DMS 273 (cell line): ENCODE measurements around the gene BAHCC1.

Source experiments
- DNase-seq: peaks from one replicate; lab custom pipeline; 2025; ENCODE audit not compliant: unreplicated experiment; lab: John Stamatoyannopoulos, UW

BAHCC1 gene

DNA sequence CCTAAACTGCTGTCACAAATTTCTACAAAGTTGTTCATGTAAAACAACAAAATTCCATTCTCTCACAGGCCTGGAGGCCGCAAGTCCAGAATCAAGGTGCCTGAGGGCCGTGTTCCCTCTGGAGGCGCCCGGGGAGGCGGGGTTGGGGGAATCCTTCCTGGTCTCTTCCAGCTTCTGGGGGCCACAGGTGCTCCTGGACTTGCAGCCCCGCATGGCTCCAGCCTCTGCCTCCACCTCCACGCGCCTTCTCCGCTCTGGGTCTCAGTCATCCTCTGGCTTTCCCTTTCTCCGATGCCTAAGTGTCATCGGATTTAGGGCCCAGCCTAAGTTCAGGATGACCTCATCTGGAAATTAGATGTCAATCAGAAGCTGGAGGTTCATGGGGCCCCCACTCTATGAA lies 28.6 kb upstream of the BAHCC1 start:
- DNase-seq = no peak

DNA sequence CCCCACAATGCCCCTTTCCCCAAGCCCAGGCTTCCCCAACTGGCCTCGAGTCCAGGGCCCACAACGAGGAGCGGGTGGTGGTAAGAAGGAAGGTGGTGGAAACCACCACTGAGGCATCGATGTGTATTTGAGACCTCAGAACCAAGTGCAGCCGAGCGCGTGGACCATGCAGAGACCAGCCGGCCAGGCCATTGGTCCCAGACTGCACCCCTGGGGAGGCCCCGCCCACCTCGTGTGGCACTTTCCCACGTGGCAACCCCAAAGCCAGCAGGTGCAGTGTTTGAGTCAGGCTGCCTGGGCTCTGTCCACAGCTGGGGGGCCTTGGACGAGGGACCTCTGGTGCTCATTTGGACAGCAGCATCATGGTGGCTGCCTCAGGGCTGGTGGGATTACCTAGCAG lies 28.1 kb upstream of the BAHCC1 start:
- no peak for DNase-seq

DNA sequence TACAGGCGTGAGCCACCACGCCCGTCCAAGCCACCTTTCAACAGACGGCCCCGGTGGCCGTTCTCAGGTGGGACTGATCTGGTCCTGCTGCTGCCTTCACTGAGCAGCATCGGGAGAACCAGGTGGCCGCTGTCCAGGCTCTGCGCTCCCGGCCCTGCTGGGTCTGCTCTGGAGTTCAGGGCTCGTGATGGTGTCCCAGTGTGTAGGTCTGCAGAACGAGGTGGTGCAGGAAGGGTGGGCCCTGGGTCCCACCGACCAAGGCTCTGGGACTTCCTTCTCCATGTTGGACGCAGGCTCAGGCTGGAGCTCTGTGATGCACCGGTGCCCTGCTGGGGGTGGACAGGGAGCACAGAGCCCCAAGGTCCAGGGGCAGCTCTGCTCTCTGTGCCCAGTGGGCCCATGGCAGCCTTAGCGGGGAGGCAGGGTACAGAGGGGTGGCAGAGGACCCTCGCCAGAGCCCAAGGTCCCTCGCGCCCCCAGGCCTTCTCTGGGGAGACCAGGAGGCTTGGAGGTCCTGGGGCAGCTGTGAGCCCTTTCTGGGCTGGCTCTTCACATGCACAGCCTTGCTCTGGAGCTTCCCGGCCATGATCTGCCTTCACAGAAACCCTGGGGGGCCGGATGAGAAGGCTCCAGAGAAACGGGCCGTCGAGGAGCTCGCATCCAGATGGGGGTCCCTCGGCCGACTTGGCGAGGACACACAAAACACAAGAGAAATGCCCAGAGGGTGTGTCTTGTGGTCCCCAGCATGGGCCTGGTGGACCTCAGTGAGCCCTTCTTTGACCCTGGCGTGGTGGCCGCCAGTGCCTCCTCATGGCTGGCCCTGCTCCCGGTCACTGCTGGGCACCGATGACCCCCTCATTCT lies 26.9 kb upstream of the BAHCC1 start:
- DNase-seq = no peak

DNA sequence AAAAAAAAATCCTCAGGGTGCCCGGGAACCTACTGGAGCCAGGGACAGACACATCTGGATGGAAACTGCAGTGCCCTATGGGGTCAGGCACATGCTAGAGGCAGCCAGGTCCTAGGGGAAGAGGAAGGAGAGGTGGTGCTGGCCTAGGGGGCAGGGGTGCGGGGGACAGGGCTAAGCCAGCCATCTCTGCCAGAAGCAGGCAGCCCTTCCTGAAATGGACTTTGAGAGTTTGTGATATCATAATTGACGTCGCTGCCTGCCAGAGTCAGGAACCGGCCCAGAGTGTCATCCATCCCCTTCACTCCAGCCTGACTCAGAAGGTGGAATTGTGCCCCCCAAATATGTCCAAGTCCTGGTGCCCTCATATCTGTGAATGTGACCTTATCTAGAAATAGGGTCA lies 25.0 kb upstream of the BAHCC1 start:
- DNase-seq = no peak

DNA sequence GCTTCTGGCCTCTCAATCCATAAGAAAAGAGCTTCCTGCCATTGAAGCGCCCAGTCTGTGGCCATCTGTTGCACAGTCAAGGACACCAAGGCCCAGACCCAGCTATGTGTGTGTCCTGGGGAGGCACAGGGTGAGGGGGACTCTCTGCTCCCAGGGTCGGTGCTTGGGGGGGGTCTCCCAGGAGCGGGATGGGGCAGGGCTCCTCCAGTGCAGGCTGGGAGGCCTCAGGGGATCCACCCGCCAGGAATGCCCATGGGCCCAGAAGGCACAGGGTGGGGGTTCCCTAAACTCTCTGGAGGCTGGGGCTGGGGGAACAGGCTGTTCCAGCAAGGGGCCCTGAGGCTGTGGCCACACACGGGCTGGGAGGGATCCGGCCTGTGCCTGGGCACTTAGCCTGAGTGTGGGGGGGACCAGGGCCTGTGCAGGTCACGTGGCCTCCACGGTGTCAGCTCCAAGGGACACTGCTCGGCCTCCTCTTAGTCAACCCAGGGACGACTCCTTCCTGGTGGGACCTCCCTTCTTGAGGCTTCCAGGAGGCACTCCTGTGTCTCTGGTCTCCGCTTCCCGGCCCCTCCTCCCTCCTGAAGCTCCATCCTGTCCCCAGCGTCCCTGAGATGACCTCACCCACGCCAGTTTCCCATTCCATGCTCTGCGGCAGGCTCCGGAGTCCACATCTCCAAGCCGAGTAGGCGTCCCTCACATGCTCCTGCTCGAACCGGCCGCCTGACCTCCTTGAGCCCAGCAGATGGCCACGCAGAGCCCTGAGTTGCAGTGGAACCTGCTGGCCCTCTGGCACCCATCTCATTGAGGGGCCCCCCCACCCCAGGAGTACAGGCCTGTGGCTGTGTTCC lies 23.1 kb upstream of the BAHCC1 start:
- peak; percentile 39 for DNase-seq

DNA sequence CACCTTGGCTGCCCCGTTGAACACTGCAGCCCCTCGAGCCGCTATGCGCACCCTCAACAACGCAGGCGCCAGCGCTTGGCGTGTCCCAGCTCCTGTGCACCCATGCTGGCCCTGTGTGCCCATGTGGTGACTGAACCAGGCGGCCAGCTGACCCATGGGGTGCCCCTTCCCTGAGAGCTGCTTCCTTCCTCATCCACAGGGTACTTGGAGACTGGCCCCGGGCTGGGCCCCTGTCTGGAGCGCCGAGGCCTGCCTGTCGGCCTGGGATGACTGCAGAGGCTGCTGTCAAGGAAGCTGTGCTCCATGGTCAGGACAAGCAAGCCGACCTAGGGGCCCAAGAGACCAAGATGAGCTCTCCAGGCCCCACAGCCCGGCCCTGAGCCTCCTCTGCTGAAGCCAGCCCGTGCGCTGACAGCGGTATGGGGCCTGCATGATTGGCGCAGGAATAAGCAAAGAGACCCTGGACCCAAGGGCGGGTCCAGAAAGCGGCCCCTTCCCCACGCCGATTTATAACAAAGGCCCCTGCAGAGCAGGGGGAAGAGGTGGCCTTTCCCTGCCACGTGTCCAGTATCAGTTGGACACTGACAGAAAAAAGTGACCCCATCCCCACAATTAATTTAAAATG lies 21.6 kb upstream of the BAHCC1 start:
- no peak for DNase-seq

DNA sequence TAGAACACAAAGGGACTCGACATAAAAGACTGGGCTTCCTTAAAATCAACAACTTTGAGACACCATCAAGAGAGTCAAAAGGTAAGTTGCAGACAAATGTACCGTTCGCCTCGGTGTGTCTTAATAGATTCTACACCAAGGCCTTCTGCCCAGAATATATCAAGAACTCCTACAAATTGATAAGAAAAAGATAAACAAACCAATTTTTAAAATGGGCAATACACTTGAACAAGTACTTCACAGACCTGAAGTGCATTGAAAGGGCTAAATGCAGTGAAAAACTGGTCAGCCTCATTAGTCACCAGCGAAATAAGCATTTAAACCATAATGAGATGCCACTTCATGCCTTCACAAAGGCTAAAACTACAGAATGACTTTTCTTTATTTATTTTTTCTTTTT lies 20.4 kb upstream of the BAHCC1 start:
- DNase-seq = no peak

DNA sequence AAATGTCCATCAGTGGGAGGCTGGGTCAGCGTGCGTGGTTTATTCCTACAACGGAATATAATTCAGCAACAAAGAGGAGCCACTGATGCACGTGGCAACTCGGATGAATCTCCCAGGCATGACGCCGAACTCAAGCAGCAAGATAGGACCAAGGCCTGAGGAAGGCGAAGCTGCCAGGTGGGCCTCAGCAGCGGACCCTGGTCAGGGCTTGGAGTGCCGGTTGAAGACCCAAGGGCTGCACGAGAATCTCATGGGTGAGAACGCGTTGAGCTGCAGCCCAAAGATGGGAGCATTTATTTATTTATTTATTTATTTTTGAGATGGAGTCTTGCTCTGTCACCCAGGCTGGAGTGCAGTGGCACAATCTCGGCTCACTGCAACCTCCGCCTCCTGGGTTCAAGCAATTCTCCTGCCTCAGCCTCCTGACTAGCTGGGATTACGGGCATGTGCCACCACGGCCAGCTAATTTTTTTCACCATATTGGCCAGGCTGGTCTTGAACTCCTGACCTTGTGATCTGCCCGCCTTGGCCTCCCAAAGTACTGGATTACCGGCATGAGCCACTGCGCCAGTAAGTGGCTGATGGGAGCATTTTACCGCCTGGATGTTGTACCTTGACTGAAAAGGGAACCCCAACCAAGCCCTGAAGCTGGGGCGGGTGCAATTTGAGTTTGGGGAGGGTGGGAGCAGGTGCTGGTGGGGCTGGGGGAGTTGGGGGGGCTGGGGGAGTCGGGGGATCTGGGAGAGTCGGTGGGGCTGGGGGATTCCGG lies 18.1 kb upstream of the BAHCC1 start:
- no peak for DNase-seq

DNA sequence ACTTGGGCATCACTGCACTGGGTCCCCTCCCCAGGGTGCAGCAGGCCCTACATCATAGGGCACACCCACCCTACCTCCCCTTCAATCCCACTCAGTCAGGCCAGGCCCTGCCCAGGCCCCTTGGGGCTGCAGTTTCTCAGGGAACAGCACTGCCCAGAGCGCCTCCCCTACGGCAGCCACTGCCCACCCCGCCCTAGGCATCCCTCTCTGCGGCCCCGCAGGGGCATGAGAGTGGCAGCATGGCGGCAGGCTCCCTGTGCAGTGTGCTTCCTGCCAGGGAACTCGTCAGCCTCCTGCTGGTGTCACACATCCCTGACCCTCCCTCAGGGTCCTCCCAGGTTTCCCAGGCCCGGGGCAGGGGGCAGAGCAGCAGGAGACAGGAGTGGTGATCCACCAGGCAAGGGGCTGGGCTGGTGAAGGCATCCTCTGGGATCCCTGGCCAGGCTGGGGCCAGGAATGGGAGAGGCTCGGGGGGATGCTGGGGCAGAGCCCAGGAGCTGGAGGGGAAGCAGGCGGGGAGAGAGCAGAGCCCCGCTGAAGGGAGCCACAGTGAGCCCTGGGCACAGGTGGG lies 16.2 kb upstream of the BAHCC1 start:
- DNase-seq = no peak

DNA sequence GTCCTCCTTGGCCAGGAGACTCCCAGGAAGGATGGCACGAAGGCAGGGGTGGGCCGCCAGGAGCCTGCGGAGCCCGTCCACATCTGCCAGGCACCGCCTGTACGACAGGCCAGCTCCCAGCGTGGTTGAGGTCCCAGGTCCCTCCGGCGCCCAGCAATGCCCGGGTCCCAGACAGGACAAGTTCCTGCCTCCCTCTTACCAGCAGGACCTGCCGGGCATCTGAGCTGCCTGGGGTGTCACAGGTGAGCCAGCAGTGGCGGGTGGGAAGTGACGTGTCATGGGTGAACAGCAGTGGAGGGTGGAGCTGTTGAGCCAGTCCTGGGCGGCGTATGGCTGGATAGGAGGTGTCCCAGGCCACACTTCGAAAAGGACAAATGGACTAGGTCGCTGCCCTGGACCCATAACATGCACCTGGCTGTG lies 15.7 kb upstream of the BAHCC1 start:
- peak; percentile 27 for DNase-seq

DNA sequence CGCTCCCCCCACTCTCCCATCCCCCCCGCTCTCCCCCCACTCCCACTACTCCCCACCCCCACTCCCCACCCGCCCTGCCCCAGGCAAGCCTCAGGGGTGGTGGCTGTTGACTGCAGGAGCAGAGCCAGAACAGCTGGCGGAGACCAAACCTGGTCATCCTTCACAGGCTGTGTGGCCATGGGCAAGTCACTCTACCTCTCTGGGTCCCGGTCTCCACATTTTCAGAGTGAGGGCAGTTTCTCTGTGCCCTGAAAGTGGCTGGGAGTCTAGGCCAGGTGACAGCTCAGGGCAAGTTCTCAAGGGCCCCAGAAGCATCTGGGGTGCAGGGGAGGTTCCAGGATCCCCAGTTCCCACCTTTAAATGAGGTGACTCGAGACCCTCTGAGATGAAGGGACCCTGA lies 15.1 kb upstream of the BAHCC1 start:
- DNase-seq = no peak

DNA sequence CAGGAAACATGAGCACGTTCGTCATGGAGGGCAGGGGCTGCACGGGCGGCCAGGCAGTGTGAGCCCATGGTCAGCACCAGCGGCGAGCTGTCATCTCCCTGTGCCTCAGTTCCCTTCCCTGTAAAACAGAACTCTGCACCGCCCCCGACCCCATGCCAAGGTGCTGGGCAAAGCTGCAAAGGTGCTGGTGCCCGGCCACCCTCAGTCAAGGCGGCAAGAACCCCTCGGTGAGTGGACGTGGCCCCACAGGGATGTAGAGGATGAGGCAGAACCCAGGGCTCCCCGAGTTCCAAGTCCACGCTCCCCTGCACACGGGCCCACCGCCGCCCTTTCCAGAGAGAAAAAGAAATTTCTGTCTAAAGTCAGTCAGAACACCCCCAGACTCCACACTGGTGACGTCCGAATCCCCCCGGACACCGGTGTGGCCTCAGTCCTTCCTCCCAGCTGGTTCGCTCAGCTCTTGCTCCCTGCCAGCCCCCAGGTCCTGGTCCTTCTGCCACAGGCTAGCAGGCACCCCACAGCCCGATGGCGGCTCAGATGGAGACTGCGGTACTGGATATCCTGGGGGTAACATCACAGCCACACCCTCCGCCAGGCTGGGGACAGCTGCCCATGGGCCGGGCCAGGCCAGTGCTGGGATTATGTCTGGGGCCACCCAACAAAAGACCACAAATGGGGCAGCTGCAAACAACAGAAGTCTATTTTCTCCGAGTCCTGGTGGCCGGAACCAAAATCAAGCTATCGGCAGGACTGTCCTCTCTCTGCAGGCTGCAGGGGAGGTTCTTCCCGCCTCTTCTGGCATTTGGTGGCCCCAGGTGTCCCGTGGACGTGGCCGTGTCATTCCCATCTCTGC lies 14.4 kb upstream of the BAHCC1 start:
- no peak for DNase-seq

DNA sequence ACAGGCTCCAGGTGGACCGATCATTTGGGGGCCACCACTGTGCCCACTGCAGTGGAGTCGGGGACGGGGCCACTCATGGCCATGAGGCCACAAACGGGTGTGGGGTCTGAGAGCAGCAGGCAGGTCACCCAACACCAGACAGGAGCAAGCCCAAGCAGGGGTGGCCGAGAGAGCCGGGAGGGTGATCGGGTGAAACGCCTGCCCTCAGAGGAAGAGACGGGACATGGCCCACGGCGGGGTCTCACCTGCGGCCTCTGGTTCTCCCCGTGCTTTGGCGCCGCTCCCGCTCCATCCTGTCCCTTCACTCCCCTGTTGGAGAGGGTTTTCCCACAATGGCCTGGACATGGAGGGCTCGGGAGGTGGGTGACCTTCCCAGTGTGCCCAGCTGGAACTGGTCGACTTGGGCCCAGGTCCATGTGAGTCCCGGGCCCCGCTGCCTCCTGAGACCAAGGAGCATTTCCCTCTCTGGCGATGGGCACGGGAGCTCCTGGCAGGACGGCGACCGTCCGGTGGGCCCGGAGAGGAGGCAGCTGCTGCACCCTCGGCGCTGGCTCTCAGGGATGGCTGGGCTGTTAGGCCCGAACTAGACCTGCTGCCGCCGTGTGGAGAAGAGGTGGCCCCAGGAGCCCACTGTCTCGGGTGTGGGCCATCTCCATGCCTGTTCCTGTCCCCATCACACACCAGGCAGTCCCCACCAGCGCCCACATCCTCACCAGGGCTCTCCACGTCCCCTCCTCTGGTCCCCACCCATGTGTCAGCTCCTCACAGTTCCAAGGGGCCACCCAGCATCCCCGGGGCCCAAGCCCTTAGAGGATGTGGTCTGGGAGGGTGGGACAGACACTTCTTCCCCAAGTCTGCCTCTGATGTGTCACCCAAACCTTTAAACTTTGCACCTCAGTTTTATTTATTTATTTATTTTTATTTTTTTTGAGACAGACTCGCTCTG lies 13.4 kb upstream of the BAHCC1 start:
- no peak for DNase-seq

DNA sequence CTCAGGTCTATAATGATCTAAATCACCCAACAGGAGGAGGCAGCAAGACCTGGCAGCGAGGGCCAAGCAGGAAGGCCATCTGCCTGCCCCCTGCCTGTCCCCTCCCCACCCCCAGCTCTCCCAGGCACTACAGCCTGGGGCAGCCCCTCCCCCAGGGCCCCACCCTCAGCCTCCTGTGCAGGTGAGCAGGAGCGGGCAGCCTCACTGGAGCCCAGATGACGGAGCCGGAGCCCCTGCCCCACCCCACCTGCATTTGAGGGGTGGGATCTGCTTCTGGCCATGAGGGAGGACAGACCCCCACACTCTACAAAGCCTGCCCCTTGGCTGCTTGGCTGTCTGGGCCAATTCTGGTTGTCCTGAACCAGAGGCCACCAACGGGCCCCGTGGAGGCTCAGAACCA lies 12.4 kb upstream of the BAHCC1 start:
- DNase-seq = no peak

DNA sequence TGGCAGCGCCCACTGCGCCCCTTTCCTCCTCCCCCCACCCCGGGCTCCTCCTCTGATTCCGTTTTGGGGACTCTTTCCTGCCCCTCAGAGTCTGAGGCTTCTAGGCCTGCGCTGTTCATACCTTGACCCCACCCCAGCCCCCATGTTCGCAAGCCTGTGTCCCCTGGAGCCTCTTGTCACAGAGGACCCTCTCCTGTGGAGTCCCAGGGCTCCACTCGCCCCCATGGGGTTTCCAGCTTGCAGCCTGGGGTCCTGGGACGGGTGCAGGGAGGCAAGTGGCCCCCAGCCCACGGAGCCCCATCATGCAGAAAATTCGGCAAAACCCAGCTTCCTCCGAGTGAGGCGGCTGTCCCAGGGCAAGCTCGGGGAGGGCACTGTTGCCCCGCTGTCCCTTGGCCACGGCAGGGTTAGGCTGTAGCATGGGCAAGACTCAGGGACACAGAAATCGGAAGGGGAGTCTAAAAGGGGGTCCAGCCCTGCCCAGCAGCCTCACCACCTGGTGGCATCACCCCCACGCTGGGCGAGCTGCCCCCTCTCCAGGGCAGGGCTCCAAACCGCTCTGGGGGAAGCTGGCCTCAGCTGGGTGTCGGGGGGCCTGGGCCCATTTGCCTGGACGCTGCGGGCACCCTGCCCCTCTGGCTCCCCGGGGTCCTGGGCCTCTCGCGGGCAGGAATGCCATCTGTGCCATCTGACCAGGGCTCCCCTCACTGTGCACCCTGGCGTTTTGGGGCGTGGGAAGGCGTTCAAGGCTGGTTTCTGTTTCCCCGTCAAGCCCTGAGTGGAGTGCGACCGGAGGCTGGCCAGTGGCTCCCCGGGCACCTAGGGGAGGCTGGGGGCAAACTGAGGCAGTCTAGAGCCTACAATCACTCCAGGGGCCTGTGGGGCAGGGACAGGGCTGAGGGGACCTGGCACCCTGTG lies 11.5 kb upstream of the BAHCC1 start:
- DNase-seq = no peak

DNA sequence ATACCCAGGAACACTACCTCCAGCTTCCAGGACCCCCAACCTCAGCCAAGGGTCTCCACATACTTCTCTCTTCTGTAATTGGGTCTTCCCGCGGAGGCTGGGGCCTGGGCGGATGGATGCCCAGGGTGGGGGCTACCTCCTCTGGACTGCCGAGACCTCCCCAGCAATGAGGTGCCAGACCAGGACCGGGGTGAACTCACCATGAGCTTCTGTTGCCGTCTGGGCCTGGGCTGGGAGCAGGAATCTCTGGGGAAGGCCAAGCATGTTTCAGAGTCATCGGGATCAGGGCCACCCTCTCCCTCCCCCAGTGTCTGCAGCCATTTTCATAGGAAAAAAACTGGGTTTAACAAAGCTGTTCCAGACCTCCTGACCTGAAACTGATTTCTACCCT lies 10.3 kb upstream of the BAHCC1 start:
- no peak for DNase-seq

DNA sequence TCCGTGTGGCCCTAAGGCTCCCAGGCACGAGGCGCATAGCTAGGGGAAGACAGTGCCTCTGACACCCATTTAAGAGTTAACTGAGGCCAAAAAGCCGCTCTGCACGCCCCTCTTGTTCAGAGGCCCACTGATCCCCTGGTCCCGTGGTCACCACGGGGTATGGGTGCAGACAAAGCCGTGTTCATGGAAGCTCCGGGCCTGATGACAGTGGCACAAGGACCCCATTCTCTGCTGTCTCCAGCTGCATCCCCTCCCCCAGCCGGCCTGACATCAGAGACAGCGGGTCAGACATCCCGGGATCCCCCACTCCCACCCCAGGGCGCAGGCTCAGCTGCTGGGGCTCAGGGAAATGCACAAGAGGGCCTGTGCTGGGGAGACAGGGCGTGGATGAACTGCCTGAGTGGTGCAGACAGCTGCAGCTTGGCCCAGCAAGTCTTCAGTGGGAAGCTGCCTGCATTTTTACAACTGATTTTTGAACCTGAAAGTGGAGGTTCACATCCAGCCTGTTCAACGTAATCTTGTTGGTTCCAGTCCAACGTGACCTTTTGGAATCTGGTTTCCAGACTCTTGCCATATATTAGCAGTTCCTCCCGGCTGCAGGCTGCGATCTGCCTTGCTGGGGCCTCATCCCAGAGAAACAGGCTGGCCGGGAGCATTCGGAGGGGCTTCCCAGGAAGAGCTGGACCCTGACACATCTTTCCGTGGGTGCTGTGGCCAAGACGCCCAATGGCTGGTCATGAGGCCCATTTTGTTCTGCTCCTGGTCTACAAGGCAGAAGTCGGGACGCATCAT lies 9.7 kb upstream of the BAHCC1 start:
- peak; percentile 34 for DNase-seq
